ENCODE results near the gene GUCY1A2. TPM values are rescaled to one million over a fixed set of nuclear protein-coding genes. Genes with fewer than 3 reads are reported as not detected.
A peak's percentile ranks its signal among the peaks of the same experiment; 100 is the strongest.

Gene GUCY1A2
- total RNA-seq, 1 experiment from 2014 or later: not detected

- no peak for TF ChIP-seq CTCF (conservative IDR thresholded peaks at IDR 0.05; ENCODE audit: low read depth, low read length)
- TF ChIP-seq EZH2phosphoT487 (IDR thresholded peaks at IDR 0.05; ENCODE audit: borderline replicate concordance, low read length): no peak
- TF ChIP-seq EZH2 (IDR thresholded peaks at IDR 0.05; ENCODE audit: low read length, unreplicated experiment): no peak
- Histone ChIP-seq H2AFZ (ENCODE audit: low read length) (no peak overlapping the region), H3K36me3 (ENCODE audit: low read depth, low read length) (no peaks in the 10 kb centered on the region), H3K27ac (ENCODE audit: low read length) (peak overlapping the region; percentile 40), H3K27me3 (ENCODE audit: low read length) (no peaks in the 10 kb centered on the region), H3K9me2 (replicated peaks; ENCODE audit: low read length) (no peaks in the 10 kb centered on the region), H3K9ac (ENCODE audit: low read length) (no peak overlapping the region), H3F3A (ENCODE audit: low read length, unreplicated experiment) (no peaks in the 10 kb centered on the region), H3K4me2 (ENCODE audit: low read length) (peak overlapping the region; percentile 29), H3K9me3 (ENCODE audit: low read length) (no peaks in the 10 kb centered on the region), H3K4me1 (ENCODE audit: insufficient read depth, low read length) (peaks cover 18% of the 10 kb centered on the region), H3K79me2 (ENCODE audit: low read length) (no peaks in the 10 kb centered on the region), H4K20me1 (ENCODE audit: low read length) (0 out of 2 replicates have a peak, but pooled peaks cover 3% of the 10 kb centered on the region), H3K4me3 (ENCODE audit: low read length) (no peak overlapping the region)
- BruUV-seq (replicated peaks): no TSS peak
- intact Hi-C loops (cut with micrococcal nuclease): loop anchor here (5.0 to 10.0 kb wide), 2 partner anchors 461 to 611 kb away; no protein-coding TSS in a partner anchor
- POLR2A ChIA-PET (ENCODE audit: unreplicated experiment): no interaction called here
- DNase-seq (peak; percentile 78), ATAC-seq (peak; percentile 92)
- CTCF ChIA-PET: no interaction called here
Measured at GRCh38 chr11:107006076-107006833, 12.0 kb downstream of the GUCY1A2 start.

- ChIA-PET POLR2A (ENCODE audit: unreplicated experiment) (no interaction called here), CTCF (no interaction called here)
- H3K27ac ChIP-seq (ENCODE audit: low read length): no peak overlapping the region
- no peaks in the 10 kb centered on the region for H3K9me3 ChIP-seq (ENCODE audit: low read length)
- H3F3A ChIP-seq (ENCODE audit: low read length, unreplicated experiment): no peaks in the 10 kb centered on the region
- H3K9me2 ChIP-seq (replicated peaks; ENCODE audit: low read length): no peaks in the 10 kb centered on the region
- BruUV-seq (replicated peaks): no TSS peak
- no peak overlapping the region for H3K4me3 ChIP-seq (ENCODE audit: low read length)
- H4K20me1 ChIP-seq (ENCODE audit: low read length): no peaks in the 10 kb centered on the region
- no peak overlapping the region for H3K4me2 ChIP-seq (ENCODE audit: low read length)
- ATAC-seq (no peak), DNase-seq (peak; percentile 19)
- TF ChIP-seq CTCF (conservative IDR thresholded peaks at IDR 0.05; ENCODE audit: low read depth, low read length) (no peak), EZH2 (IDR thresholded peaks at IDR 0.05; ENCODE audit: low read length, unreplicated experiment) (no peak), EZH2phosphoT487 (IDR thresholded peaks at IDR 0.05; ENCODE audit: borderline replicate concordance, low read length) (no peak)
- H3K4me1 ChIP-seq (ENCODE audit: insufficient read depth, low read length): peaks cover 5% of the 10 kb centered on the region
- H3K79me2 ChIP-seq (ENCODE audit: low read length): no peaks in the 10 kb centered on the region
- H2AFZ ChIP-seq (ENCODE audit: low read length): no peak overlapping the region
- intact Hi-C loops (cut with micrococcal nuclease): no loop called here
- no peaks in the 10 kb centered on the region for H3K27me3 ChIP-seq (ENCODE audit: low read length)
- no peak overlapping the region for H3K9ac ChIP-seq (ENCODE audit: low read length)
- H3K36me3 ChIP-seq (ENCODE audit: low read depth, low read length): no peaks in the 10 kb centered on the region
Measured at GRCh38 chr11:106999196-106999595, 19.1 kb downstream of the GUCY1A2 start.

- Histone ChIP-seq H3K4me1 (ENCODE audit: insufficient read depth, low read length) (peaks cover 5% of the 10 kb centered on the region), H3K9me2 (replicated peaks; ENCODE audit: low read length) (no peaks in the 10 kb centered on the region), H3K9ac (ENCODE audit: low read length) (no peak overlapping the region), H3K27ac (ENCODE audit: low read length) (no peak overlapping the region), H2AFZ (ENCODE audit: low read length) (no peak overlapping the region), H3K4me3 (ENCODE audit: low read length) (no peak overlapping the region), H3K36me3 (ENCODE audit: low read depth, low read length) (no peaks in the 10 kb centered on the region), H3K4me2 (ENCODE audit: low read length) (no peak overlapping the region), H3F3A (ENCODE audit: low read length, unreplicated experiment) (no peaks in the 10 kb centered on the region), H4K20me1 (ENCODE audit: low read length) (no peaks in the 10 kb centered on the region), H3K79me2 (ENCODE audit: low read length) (no peaks in the 10 kb centered on the region), H3K27me3 (ENCODE audit: low read length) (no peaks in the 10 kb centered on the region), H3K9me3 (ENCODE audit: low read length) (no peaks in the 10 kb centered on the region)
- DNase-seq (no peak), ATAC-seq (no peak)
- intact Hi-C loops (cut with micrococcal nuclease): no loop called here
- ChIA-PET POLR2A (ENCODE audit: unreplicated experiment) (no interaction called here), CTCF (no interaction called here)
- BruUV-seq (replicated peaks): no TSS peak
- no peak for TF ChIP-seq EZH2 (IDR thresholded peaks at IDR 0.05; ENCODE audit: low read length, unreplicated experiment)
- no peak for TF ChIP-seq EZH2phosphoT487 (IDR thresholded peaks at IDR 0.05; ENCODE audit: borderline replicate concordance, low read length)
- no peak for TF ChIP-seq CTCF (conservative IDR thresholded peaks at IDR 0.05; ENCODE audit: low read depth, low read length)
Measured at GRCh38 chr11:106998916-106999188, 19.4 kb downstream of the GUCY1A2 start.
